ENCODE results near the gene TMC1.
"Not testable (repeated sequence)": the region's sequence is repeated elsewhere in the genome, so short reads cannot be mapped to it uniquely, and the experiment has no call there.

TMC1 gene

DNA sequence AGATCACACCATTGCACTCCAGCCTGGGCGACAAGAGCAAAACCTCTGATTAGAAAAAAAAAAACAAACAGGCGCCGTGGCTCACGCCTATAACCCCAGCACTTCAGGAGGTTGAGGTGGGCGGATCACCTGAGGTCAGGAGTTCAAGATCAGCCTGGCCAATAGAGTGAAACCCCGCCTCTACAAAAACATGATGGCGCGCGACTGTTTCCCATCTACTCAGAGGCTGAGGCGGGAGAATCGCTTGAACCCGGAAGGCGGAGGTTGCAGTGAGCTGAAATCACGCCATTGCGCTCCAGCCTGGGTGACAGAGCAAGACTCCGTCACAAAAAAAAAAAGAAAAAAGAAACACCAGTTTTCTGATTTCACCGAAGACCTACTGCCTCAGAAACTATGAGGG lies at the start of gene TMC1:
Gene TMC1, plus strand, starts transcription at position 193 of the 400 bp plus-strand sequence. CDS start 127,041 bp downstream, outside the sequence.
- not testable (repeated sequence) for DNase-seq (ENCODE audit: low read depth in 2 of 2)

DNA sequence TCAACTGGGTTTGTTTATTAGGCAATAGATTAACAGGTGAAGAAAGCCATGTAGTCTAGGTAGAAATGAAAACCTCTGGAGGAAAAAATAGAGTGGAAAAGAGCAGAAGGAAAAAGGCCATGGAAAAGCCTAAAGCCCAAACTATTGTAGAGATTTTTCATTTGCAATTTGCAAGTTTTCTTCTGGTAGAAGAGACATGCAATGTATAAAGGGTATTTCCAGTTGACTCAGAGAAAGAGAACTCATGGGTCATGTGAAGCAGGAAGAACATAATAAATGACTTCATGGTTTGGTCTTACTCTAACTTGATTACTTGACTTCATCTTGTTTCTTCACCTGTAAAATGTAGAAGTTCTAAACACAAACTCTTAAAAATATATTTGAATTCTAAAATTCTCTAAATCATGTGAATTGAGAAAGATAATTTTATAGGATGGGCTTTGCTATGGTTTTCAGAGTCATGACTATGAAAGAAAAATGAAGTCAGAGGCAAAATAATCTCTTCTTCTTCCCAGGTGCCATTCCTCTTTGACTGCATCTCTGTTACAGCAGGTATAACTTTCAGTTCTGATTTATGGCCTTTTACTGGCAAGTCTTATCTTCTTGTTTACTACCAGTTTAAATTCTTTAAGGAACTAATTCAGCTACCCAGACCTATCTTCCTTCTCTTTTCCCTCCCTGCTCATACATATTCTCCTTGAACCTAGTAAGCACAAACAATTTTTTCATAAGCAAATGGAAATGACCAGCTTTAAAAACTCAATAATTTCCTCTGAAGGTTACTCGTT lies 47.7 kb upstream of the TMC1 start:
- no peak for DNase-seq (ENCODE audit: low read depth in 2 of 2)

DNA sequence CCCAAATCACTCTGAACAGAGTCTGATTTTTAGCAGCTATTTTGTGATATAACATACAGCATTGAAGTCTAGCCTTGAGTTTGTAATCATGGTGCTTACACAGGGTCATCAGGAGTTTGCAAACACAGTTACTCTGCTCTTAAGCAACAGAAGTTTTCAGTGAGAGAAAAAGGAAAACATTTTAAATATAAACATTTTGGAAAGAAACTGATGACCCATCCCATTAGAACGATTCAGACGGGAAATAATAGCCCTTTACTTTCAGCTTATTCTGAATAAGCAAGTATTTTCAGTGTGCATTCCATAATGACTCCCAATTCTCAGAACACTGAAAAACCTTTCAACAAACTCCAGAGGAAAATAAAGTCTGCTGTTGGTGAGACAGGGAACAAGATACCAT lies 46.7 kb upstream of the TMC1 start:
- DNase-seq (ENCODE audit: low read depth in 2 of 2) = no peak

DNA sequence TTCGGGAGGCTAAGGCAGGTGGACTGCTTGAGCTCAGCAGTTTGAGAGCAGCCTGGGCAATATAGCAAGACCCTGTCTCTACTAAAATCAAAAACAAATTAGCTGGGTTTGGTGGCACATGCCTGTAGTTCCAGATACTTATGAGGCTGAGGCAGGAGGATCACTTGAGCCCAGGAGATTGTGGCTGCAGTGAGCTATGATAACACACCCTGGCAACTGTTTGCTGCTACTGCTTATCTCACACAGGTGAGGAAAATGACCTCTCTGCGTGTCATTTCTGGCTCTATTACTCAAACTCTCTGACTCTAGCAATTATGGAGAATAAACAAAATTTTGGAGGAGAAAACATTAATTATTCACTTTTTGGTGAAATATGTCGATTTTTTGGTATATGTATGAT lies 45.3 kb upstream of the TMC1 start:
- no peak for DNase-seq (ENCODE audit: low read depth in 2 of 2)

DNA sequence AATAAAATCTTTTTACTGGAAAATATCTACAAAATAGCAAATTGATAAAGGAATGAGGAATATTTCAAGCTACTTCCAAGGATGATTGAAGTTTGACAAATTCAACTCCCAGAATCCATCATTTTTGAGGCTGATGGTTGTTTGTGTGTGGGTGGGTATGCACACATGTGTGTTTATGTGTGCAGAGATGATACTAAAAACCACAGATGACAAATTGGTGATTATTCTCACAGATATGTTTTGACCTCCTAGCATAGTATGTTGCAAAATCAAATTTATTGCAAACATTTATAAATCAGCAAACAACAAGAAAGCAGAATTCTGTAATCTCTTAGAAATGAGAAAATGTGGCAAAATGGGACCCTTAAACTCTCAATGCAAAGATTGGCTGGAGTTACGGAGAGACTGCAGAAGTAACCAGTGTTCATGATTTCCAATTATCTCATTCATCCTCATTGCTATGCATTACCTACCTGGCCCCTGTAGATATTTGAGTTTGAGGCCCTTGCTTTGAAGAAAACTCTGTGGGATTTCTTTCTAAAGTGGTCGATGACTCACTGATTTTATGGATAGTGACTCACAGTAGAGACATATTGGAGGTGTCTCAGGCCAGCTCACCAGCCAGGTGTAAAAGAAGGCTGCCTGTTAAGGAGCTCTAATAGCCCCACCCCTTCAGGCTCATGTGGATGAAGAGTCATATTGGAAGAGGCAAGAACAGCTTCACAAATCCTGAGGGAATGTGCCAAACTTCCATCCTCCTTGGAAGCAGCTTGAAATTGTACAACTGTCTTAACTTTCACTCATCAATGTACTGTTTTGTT lies 44.6 kb upstream of the TMC1 start:
- DNase-seq (ENCODE audit: low read depth in 2 of 2) = no peak

DNA sequence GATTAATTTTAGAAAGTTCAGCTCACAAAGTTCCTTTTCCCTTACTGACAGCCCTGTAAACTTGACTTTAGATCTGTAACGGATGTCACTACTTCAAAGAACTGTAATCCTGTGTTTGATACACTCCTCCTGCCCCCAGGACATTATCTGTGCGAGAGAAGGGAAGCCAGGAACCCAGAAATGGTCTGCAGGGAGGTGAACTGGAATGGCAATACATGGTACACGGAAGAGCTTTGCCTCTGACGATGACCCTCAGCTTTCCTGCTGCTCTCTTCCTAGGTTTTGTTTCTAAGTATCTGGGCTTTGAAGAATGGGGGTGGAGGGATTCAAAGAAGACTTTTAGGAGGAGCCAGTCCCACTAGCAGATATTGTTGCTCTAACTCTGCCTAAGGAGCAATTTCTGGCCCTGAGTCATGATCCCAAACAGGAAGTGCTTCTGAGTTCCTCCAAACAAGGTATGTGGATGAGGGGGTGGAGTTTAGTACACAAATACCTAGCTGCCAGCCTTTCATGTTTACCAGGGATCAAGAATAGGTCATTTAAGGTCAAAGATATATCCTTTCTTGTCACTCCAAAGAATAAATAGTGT lies 43.4 kb upstream of the TMC1 start:
- DNase-seq (ENCODE audit: low read depth in 2 of 2) = peak; percentile 45 to 47

DNA sequence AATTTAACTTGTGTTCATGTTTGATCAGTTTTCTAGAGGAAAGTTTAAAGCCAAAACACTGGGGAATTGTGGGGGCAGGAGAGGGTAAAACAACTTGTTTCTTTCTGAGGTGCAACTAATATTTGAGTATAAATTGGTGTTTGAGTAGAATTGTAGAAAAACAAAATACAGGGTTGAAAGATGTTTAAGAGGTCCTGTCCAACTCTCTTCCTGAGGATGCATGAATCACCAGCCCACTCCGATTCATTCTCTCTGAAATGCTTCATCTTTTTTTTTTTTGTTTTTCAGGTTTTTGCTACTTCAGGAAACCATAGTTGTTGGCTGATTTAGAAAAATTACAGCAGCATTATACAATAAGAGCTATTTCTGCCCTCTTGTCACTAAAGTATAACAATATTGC lies 42.4 kb upstream of the TMC1 start:
- DNase-seq (ENCODE audit: low read depth in 2 of 2) = no peak

DNA sequence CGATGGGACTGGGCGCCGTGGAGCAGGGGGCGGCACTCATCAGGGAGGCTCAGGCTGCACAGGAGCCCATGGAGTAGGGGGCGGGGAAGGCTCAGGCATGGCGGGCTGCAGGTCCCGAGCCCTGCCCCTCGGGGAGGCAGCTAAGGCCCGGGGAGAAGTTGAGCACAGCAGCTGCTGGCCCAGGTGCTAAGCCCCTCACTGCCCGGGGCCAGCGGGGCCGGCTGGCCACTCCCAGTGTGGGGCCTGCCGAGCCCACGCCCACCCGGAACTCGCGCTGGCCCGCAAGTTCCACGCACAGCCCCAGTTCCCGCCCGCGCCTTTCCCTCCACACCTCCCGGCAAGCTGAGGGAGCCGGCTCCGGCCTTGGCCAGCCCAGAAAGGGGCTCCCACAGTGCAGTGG lies 41.1 kb upstream of the TMC1 start:
- not testable (repeated sequence) for DNase-seq (ENCODE audit: low read depth in 2 of 2)

DNA sequence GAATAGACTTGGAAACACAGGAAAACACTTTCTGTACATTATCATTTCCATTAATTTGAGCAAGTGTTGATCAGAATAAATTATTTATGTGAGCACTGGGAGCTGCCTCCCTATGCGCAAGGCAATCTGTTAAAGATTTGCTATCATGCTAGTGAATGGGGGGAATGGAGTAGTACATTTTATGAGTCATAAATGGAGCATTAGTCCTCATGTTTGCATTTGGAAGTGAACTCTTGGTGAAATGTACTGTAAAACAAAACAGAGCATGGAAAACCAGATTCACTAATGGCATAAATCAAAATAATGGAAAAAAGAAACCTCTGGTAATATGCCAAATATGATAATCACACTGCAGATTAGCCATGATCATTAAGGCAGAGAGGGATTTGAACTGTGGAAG lies 40.5 kb upstream of the TMC1 start:
- peak; percentile 75 to 77 for DNase-seq (ENCODE audit: low read depth in 2 of 2)

DNA sequence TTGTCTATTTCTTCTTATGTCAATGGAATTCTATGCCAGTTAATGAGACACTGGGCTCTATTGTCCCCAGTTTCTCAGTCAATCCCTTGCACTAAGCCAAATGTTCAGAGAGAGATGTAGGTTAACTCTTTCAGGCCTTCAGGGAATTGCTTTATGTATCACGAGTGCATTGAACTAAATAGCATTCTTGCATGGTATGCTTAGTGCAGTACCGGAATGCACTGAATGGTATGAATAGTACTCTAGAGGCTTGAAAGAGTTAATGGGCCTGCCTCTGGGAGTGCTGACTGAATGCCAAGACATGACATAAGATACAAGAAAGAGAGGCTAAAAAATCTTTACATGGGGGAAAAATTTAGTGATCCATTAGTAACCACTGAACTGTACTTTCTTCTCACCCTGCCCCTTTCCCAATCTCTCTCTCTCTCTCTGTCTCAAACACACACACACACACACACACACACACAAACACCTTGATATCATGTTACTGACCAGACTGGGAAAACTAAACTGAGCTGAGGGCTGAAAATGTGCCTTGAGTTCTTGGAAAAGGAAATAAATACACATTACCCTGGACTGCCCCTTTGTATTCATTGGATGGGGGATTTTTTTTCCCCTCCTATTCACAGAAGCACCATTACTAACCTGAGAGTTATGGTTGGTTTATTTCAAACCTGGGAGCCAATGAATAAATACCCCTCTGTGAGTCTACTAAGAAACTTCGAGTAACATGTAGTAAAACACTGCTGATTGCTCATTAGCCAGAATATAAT lies 35.4 kb upstream of the TMC1 start:
- peak; percentile 74 to 81 for DNase-seq (ENCODE audit: low read depth in 2 of 2)

DNA sequence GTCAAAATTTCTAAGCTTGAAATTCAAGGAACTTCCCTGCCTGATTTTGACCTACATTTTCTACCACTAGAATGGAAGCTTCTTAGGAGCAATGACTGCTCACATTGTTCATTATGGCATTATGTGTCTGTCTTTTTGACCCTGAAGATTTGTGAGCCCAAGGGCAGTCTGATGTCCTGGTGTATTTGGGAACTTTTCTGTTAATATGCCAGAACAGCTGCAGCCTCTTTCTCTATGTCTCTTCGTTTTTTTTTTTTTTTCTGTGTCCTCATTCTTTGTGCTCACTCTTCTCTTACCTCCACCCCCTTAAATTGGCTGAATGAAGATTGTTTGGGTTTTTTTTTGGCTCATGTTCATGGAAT lies 34.8 kb upstream of the TMC1 start:
- no peak for DNase-seq (ENCODE audit: low read depth in 2 of 2)

DNA sequence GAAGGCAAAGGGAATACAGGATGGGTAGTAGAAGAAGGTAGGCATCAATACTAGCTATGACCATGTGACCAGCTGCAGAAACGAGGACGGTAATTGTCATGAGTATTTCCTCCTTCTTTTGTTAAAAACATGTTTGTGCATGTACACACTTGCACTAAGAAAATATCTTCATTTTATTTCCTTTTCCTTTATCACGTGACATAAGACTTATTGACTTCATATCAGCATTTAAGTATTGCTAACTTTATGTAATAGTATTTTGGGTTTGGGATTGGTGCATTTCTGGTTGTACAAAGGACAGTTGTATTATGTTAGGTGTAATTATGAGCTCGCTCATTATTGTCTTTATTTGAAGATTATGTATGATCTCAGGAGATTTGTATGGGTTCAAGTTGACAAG lies 33.7 kb upstream of the TMC1 start:
- DNase-seq (ENCODE audit: low read depth in 2 of 2) = not testable (repeated sequence)

DNA sequence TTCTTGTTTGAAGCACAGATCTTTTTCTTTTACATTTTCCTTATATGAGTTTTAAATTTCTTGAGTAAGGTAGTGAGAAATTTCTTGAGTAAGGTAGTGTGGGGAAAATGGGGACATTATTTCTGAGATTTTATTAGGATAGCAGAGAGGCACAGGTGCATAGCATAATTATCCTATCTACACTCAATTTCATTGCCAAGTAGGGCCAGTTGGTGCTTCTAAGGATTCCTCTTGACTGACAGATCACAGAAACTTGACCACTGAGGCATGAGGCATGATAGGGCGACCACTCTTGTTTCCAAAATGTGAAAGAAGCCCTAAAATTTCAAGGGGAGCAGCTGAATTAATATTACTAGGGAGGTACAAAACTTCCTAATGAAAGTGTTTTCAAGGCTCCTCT lies 31.4 kb upstream of the TMC1 start:
- DNase-seq (ENCODE audit: low read depth in 2 of 2) = no peak

DNA sequence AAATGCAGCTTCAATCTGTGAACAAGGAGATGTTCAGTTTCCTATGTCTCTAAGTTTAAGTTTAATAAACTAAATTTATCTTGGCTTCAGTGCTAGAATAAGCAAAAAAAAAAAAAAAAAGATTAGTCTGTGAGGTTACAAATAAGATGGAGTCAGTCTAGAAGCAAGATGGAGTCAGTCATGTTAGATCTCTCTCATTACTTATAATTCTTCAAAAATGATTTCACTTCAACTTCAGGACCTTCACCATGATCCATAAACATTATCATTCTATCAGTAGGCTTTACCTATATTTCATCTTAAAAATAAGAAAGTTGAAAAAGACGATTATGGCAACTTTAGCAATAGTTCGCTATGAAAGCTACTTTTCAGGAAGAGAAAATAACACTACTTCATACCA lies 30.2 kb upstream of the TMC1 start:
- no peak for DNase-seq (ENCODE audit: low read depth in 2 of 2)

DNA sequence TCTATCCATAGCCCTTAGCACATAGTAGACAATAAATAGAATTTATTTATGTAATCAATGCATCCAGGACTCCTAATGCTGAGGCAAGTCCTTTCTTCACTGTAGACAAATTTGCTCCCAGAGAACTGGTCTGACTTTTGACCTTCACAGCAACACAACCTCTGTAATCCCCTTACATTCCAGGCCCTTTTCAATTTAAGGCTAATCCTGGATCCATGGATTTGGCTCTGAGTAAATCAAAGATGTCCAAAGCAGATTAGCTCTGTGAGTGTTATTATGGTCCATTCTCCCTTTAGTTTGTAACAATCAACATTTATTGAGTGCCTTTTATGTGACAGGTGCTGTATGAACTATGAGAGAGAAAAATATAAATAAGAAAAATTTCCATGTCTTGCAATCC lies 27.4 kb upstream of the TMC1 start:
- DNase-seq (ENCODE audit: low read depth in 2 of 2) = no peak

DNA sequence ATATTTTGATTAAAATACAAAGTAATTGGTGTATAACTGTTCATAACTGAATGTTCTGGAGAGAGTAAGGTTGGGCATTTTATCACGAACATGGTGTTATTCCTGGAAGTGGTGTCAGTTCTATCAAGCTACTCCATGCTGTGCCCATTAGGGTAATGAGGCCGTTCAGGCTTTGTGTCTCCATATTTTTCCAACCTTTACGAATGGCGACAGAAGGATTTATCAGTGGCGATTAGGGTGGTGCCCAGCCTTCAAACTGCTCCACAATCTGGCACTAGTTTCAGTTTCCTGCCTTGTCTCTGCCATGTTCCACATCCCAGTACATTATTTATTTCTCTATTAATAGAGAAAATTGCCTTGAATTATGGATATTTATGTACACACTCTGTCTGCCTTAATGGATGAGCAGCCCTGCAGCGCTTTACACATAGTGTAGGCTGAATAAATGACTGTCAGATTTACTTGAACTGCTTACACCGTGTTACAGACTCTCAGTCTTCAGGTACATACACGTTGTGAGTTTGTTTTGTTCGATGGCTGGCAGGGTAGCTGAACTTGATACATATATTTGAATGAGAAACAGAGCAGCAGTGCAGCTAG lies 23.9 kb upstream of the TMC1 start:
- no peak for DNase-seq (ENCODE audit: low read depth in 2 of 2)

DNA sequence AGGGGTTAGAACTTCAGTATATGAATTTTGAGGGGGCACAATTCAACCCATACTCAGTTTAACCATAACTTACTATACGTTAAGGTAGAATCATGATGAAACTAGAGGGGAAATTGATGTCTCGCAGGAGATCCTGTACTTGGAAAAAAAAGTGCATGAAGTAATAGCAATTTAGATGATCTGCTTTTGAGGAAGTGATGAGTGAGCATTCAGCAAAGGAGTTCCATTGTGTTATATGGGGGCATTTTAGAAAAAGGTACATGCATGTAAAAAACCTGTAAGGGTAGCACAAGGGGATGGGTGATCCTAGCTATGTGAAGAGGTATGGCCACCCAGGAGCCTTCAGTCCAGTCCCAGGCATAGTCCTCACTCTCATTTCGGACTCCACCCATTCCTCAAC lies 14.8 kb upstream of the TMC1 start:
- DNase-seq (ENCODE audit: low read depth in 2 of 2) = no peak

DNA sequence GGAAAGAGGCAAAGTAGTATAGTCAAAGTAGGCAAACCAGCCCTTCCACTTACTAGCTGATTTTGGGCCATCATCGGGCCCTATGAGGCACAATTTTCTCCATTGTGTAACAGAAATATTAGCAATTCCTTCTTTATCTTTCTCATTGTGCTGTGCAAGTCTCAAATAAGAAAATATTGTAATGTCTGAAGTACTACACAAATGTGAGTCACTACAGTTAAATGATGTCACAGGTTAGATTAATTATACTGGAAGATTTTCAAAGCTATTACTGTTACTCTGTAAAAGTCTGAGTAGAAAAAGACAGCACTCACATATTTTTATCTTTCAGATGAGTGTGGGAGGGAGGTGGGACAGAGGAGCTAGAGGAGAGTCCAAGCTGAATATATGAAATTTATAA lies 12.4 kb upstream of the TMC1 start:
- DNase-seq (ENCODE audit: low read depth in 2 of 2) = no peak

DNA sequence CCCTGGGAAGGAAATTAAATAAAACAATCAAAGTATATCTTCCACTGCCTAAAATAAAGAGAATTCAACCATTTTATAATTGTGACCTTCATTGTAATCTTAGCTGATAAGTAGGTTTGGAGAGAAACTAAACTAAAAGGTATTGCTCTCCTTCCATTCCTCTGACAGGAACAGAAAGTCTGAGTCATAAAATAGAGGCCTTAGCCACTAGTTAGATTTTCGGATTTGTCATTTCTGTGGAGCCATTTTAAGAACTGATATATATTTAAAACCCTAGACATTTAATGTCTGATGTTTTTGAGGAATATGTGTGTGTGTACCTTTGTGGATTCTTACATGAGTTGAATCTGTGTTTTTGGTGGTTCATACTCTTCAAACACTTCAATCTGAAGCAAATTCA lies 11.8 kb upstream of the TMC1 start:
- DNase-seq (ENCODE audit: low read depth in 2 of 2) = no peak

DNA sequence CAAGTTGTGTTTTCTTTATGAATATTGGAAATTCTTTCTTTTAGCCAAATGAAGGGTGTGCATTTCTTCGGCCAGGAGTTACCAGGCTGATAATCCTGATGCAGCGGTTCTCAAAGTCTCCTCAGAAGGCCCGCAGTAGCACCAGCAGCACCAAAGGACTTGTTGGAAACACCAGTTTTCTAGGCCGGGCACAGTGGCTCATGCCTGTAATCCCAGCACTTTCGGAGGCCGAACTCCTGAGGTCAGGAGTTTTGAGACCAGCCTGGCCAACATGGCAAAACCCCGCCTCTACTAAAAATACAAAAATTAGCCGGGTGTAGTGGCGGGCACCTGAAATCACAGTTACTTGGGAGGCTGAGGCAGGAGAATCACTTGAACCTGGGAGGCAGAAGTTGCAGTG lies 397 bp upstream of the TMC1 start:
- DNase-seq (ENCODE audit: low read depth in 2 of 2) = not testable (repeated sequence)

DNA sequence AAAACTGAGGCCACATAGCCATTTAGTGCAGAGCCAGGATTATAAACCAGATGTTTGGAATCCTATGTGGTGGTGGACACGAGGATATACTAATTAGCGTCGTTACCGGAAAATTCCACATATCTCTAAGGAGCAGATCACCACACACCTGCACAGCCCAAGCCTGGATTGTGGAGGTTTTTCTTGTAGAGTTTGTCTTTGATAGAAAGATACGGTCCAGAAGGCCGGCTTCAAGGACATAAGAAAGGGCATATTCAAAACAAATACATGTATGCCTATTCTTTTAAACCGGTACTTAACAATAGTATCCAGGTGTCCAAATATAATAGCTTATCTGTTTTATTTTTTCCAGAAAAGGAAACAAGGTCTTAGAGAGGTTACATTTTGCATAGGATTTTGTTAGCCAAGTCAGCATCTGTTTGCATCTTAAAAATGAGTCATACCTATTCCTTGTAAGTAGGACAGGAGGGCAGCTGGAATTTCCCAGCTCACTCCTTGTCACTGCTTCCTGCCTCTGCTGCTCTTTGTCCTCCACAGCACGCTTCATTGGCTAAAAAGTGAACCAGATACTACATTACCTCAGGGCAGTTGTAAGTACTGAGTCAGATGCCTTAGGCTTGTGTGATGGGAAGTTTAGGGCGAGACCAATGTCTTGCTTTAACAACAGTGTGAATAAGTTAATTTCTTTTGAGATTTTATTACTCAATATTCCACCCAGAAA lies 3.6 kb downstream of the TMC1 start:
- DNase-seq (ENCODE audit: low read depth in 2 of 2) = peak; percentile 81 to 83
